ENCODE results near the gene IPO9.

DNA sequence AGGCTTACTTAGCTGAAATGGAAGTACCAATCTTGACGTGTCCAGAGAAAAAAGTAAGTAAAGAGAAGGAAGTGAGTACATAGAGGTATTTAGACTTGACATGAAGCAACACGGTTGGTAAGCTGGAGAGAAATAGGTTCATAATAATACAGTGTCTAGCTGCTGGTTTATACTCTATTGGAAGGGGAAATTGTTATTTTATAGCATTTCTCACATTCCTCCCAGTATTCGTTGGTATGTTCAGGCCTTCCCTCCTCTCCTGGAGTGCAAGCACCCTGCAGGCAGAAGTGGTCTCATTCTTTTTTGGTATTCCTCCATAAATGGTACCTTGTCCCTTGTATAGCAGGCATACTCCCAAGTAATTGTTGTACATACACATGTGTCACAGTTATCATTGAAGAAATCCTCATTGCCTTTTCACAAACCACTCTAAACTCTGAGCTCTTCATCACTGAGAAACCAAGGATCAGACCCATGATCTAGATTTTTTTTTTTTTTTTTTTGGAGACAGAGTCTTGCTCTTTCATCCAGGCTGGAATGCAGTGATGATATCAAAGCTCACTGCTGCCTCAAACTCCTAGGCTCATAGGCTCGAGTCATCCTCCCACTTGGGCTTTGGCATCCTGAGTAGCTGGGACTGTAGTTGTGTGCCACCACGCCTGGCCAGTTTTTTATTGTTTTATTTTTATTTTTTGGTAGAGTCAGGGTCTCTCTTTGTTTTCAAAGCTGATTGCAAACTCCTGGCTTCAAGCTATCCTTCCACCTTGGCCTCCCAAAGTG is 9.8 kb upstream of the IPO9 start:
- TF ChIP-seq, protein P1, sequence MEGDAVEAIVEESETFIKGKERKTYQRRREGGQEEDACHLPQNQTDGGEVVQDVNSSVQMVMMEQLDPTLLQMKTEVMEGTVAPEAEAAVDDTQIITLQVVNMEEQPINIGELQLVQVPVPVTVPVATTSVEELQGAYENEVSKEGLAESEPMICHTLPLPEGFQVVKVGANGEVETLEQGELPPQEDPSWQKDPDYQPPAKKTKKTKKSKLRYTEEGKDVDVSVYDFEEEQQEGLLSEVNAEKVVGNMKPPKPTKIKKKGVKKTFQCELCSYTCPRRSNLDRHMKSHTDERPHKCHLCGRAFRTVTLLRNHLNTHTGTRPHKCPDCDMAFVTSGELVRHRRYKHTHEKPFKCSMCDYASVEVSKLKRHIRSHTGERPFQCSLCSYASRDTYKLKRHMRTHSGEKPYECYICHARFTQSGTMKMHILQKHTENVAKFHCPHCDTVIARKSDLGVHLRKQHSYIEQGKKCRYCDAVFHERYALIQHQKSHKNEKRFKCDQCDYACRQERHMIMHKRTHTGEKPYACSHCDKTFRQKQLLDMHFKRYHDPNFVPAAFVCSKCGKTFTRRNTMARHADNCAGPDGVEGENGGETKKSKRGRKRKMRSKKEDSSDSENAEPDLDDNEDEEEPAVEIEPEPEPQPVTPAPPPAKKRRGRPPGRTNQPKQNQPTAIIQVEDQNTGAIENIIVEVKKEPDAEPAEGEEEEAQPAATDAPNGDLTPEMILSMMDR (IDR thresholded peaks at IDR 0.05 in 2 of 3, conservative IDR thresholded peaks at IDR 0.05 in 1 of 3; ENCODE audit: borderline replicate concordance in 1 of 3, insufficient read depth in 1 of 3, low read depth in 2 of 3, low read length in 2 of 3) = no peak
- TF ChIP-seq POLR2A (IDR thresholded peaks at IDR 0.05; ENCODE audit: borderline replicate concordance, extremely low read depth, insufficient read depth, insufficient read length) = no peak
- TF ChIP-seq, protein P2, sequence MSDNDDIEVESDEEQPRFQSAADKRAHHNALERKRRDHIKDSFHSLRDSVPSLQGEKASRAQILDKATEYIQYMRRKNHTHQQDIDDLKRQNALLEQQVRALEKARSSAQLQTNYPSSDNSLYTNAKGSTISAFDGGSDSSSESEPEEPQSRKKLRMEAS (IDR thresholded peaks at IDR 0.05) = no peak
